ENCODE data around the gene HOMER3.

DNA sequence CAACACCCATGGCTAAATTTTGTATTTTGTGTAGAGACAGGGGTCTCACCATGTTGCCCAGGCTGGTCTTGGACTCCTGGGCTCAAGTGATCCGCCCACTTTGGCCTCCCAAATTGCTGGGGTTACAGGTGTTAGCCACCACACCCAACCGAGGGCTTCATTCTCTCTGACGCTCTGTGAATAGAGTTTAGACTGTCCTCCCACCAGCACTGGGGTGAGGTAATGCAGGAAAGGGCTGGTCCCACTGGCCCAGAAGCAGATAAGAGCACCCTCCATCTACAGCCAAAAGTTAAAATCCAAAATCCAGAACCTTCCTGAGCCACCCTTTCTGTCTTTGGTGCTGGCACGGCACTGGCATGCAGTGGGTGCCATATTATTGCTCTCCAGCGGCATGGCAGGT is 31.8 kb upstream of the HOMER3 start:
- no peak for TF ChIP-seq SUZ12 (IDR thresholded peaks at IDR 0.05; ENCODE audit: extremely low read depth, insufficient read depth, insufficient read length)
- no peak for TF ChIP-seq ZNF274 (IDR thresholded peaks at IDR 0.05; ENCODE audit: low read depth, low read length)
- TF ChIP-seq YY1 (IDR thresholded peaks at IDR 0.05; ENCODE audit: insufficient read depth, insufficient read length) = no peak
